ENCODE results near the gene SLC35F1.

DNA sequence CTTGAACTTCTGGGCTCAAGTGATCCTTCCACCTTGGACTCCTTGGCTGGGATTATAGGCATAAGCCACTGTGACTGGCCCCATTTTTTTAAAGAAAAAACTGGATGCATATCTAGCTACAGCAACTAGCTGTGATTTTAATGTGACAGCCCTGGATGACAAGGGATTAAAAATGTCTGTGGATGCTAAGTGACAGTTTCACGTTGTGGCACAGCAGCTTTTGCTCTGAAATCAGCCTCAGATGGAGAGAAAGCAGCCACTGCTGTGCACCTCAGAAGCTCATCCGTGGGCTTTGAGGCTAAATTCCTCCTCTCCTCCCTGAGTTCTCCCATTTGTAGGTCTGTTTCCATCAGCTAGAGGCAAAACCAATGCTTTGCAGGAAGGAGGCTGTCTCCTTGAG, 195.3 kb downstream of the SLC35F1 start:
- no peak for TF ChIP-seq POLR2A (IDR thresholded peaks at IDR 0.05)
- TF ChIP-seq, protein P1, sequence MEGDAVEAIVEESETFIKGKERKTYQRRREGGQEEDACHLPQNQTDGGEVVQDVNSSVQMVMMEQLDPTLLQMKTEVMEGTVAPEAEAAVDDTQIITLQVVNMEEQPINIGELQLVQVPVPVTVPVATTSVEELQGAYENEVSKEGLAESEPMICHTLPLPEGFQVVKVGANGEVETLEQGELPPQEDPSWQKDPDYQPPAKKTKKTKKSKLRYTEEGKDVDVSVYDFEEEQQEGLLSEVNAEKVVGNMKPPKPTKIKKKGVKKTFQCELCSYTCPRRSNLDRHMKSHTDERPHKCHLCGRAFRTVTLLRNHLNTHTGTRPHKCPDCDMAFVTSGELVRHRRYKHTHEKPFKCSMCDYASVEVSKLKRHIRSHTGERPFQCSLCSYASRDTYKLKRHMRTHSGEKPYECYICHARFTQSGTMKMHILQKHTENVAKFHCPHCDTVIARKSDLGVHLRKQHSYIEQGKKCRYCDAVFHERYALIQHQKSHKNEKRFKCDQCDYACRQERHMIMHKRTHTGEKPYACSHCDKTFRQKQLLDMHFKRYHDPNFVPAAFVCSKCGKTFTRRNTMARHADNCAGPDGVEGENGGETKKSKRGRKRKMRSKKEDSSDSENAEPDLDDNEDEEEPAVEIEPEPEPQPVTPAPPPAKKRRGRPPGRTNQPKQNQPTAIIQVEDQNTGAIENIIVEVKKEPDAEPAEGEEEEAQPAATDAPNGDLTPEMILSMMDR (IDR thresholded peaks at IDR 0.05), result no peak
